Stimulated activated memory B cell treated with anti-CD40 and anti-IgM and Interleukin-4, amounts not matched to agents 10 μg/mL and 1 μg/mL and 100 μg/mL, for 72 hours (primary cell): ENCODE results near the gene ACTL6B.
"Not testable (repeated sequence)": the region's sequence is repeated elsewhere in the genome, so short reads cannot be mapped to it uniquely, and the experiment has no call there.

Experiments
- ATAC-seq: fragments of 150-1000 bp; cut with Tn5 transposase; 2 replicates; pipeline ENCODE4 v1.10.0; 2021
- H3K27ac Mint-ChIP-seq: one replicate; pipeline ENCODE4 v1.8.0; 2022; ENCODE audit warnings: mild to moderate bottlenecking, mixed read lengths
- H3K27me3 Mint-ChIP-seq: one replicate; pipeline ENCODE4 v1.8.0; 2022; ENCODE audit warnings: mixed read lengths
- H3K36me3 Mint-ChIP-seq: one replicate; pipeline ENCODE4 v1.8.0; 2022; ENCODE audit warnings: mixed read lengths
- H3K4me1 Mint-ChIP-seq: one replicate; pipeline ENCODE4 v1.8.0; 2022; ENCODE audit warnings: mixed read lengths
- H3K4me3 Mint-ChIP-seq: one replicate; pipeline ENCODE4 v1.8.0; 2022; ENCODE audit warnings: mild to moderate bottlenecking, moderate library complexity, mixed read lengths
- H3K9me3 Mint-ChIP-seq: one replicate; pipeline ENCODE4 v1.8.0; 2022; ENCODE audit warnings: mixed read lengths

The ACTL6B gene

DNA sequence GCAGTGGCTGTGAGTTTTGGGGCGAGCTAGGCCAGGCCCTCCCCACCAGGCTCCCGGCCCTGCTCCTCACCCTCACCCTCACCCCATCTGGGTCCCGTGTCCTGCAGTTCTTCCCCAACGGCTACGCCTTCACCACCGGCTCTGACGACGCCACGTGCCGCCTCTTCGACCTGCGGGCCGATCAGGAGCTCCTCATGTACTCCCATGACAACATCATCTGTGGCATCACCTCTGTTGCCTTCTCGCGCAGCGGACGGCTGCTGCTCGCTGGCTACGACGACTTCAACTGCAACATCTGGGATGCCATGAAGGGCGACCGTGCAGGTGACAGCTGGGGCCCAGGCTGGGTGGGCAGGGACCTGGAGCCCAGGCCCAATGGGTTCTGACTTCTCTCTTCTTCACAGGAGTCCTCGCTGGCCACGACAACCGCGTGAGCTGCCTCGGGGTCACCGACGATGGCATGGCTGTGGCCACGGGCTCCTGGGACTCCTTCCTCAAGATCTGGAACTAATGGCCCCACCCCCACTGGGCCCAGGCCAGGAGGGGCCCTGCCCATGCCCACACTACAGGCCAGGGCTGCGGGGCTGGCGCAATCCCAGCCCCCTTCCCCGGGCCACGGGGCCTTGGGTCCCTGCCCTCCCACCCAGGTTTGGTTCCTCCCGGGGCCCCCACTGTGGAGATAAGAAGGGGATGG lies 22.2 kb upstream of the ACTL6B start:
- Mint-ChIP-seq H3K27me3 (no peaks in the 10 kb centered on the region), H3K36me3 (peaks cover 38% of the 10 kb centered on the region), H3K27ac (peak overlapping the region; percentile 14), H3K4me1 (peaks cover 23% of the 10 kb centered on the region), H3K4me3 (no peak overlapping the region), H3K9me3 (no peaks in the 10 kb centered on the region)
- ATAC-seq: no peak

DNA sequence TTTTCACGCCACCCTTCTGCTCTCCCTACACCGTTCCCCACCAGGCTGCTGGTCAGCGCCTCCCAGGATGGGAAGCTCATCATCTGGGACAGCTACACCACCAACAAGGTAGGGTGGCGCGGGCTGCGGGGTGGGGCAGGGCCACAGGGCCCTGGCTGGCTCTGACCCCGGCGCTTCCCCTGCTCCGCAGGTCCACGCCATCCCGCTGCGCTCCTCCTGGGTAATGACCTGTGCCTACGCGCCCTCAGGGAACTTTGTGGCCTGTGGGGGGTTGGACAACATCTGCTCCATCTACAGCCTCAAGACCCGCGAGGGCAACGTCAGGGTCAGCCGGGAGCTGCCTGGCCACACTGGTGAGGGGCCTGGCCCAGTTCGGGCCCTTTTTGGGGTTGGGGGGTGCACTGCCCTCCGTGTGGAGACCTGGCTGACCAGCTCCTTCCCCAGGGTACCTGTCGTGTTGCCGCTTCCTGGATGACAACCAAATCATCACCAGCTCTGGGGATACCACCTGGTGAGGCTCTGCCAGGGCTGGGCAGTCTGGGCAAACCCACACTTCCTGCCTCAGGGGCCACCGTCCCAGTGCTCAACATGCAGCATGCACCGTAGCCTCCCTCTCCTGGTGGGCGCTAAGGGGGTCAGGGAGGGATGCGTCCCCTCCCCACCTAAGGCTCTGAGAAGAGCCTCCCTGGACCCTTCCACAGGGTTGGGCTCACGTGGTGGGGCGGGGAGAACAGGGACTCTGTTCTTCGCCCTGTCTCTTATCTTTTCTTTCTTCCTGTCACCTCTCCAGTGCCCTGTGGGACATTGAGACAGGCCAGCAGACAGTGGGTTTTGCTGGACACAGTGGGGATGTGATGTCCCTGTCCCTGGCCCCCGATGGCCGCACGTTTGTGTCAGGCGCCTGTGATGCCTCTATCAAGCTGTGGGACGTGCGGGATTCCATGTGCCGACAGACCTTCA lies 21.3 kb upstream of the ACTL6B start:
- no peaks in the 10 kb centered on the region for H3K27me3 Mint-ChIP-seq
- peak overlapping the region; percentile 58 for H3K4me3 Mint-ChIP-seq
- H3K27ac Mint-ChIP-seq: peak overlapping the region; percentile 14
- peaks cover 33% of the 10 kb centered on the region for H3K36me3 Mint-ChIP-seq
- no peaks in the 10 kb centered on the region for H3K9me3 Mint-ChIP-seq
- ATAC-seq: no peak
- H3K4me1 Mint-ChIP-seq: peaks cover 29% of the 10 kb centered on the region

DNA sequence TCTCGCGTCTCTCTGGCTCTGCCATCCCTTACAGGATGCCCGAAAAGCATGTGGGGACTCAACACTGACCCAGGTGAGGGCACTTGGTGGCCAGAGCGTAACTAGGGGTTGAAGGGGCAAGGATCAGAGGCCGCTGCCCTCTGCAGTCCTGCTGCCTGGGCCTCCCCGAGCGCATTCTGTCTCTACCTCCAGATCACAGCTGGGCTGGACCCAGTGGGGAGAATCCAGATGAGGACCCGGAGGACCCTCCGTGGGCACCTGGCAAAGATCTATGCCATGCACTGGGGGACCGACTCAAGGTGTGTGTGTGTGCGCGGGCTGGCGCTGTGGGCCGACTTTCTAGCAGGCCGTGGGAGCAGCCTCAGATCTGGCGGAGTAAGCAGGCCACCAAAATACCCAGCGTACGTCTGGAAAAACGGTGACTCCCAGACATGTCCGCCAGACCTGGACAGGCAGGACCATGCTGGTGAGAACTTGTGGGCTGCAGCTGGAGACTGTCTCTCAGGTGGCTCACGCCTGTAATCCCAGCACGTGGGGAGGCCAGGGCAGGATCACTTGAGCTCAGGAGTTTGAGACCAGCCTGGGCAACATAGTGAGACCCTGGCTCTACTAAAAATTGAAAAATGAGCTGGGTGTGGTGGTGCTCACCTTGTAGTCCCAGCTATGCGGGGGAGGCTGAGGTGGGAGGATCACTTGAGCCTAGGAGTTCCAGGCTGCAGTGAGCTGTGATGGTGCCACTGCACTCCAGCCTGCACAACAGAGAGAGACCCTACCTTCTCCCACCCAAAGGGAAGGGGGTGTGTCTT lies 20.5 kb upstream of the ACTL6B start:
- H3K27ac Mint-ChIP-seq: peak overlapping the region; percentile 71
- no peak for ATAC-seq
- peak overlapping the region; percentile 81 for H3K4me3 Mint-ChIP-seq
- peaks cover 33% of the 10 kb centered on the region for H3K36me3 Mint-ChIP-seq
- H3K9me3 Mint-ChIP-seq: no peaks in the 10 kb centered on the region
- H3K4me1 Mint-ChIP-seq: peaks cover 29% of the 10 kb centered on the region
- H3K27me3 Mint-ChIP-seq: no peaks in the 10 kb centered on the region

DNA sequence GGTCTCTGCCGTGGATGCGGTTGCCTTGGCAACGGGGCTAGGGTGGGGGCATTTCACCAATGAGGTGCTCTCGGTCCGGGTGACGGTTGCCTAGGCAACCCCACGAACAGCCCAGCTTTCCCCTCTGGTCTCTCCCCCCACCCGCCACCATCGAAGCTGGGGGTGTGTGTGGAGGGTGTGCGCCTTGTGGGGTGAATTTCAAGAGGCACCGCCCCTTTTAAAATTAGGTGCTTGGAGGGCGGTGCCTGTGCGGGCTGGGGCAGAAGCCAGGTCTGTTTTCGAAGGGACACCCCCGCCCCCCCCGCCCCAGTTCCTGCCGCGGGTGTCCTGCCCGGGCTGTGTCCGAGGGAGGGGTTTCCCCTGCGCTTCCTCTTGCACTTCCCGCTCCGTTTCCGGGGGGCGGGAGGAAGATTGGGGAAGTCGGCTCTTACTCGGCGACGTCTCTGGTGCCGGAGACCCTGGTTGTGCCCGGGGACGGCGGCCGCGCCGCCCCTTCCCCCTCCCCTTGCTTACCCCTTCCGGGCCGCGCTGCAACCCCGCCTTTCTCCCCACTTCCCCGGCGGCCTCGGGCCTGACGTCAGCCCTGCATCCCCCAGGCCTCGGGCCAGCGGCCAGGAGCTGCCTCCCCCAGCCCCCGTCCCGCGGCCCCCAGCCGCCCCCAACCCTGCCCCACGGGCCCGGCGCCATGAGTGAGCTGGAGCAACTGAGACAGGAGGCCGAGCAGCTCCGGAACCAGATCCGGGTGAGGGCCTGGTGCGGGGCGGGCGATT lies 19.5 kb upstream of the ACTL6B start:
- Mint-ChIP-seq H3K4me1 (peaks cover 29% of the 10 kb centered on the region), H3K27me3 (no peaks in the 10 kb centered on the region), H3K36me3 (peaks cover 33% of the 10 kb centered on the region), H3K4me3 (peak overlapping the region; percentile 81), H3K9me3 (no peaks in the 10 kb centered on the region), H3K27ac (peak overlapping the region; percentile 71)
- ATAC-seq: peak; percentile 61

DNA sequence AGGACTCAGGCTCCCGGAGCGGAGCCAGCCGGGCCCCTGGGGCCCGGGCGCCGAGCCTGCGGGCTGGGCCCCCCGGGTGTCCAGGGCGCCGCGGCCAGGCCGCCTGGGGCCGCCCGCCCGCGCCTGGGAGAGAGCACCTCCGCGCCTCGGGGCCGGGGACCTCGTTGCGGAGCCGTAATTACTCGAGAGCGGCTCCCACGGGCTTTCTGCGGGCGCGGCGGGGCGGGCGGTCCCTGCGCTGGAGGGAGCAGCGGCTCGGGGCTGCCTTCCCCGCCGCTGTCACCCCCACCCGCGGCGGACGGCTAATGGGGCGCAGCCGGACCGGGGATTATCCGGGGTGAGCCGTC lies 18.8 kb upstream of the ACTL6B start:
- Mint-ChIP-seq H3K27ac (peak overlapping the region; percentile 92), H3K36me3 (peaks cover 30% of the 10 kb centered on the region), H3K4me3 (peak overlapping the region; percentile 97), H3K9me3 (no peaks in the 10 kb centered on the region), H3K4me1 (peaks cover 29% of the 10 kb centered on the region), H3K27me3 (no peaks in the 10 kb centered on the region)
- no peak for ATAC-seq

DNA sequence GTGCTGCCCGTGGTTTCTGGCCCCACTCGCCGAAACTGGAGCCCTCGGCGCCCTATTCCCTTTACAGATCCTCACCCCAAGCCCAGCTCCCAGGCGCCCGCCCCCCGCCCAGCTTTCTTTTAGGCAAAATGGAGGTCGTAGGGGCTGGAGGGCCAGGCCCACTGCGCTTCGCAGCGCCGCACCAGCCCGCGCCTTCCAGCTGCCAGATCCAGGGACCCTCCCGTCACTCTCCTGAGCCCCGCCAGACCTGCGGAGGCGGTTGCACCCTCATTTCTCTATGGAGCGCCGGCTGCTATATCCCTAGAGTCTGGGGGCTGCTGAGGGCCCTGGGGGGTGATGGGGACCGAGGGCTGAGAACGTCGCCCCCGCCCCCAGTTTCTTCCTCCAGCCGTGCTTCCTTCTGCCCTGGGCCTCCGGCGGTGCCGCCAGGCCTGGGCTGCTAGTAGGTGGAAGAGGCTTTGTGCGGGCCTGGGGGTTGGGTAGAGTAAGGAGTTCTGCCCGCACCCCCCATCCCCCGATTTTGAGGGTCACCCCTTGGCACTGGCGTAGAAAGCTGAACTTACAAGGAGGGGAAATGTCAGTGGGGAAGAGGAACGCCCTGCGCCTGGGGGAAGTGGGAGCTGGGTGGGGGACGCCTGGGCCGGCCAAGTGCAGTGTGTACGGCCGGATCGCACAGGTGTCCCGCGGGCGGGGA lies 18.3 kb upstream of the ACTL6B start:
- Mint-ChIP-seq H3K4me3 (peak overlapping the region; percentile 97), H3K4me1 (peaks cover 29% of the 10 kb centered on the region), H3K9me3 (no peaks in the 10 kb centered on the region), H3K36me3 (peaks cover 27% of the 10 kb centered on the region), H3K27ac (peak overlapping the region; percentile 92), H3K27me3 (no peaks in the 10 kb centered on the region)
- ATAC-seq: no peak

DNA sequence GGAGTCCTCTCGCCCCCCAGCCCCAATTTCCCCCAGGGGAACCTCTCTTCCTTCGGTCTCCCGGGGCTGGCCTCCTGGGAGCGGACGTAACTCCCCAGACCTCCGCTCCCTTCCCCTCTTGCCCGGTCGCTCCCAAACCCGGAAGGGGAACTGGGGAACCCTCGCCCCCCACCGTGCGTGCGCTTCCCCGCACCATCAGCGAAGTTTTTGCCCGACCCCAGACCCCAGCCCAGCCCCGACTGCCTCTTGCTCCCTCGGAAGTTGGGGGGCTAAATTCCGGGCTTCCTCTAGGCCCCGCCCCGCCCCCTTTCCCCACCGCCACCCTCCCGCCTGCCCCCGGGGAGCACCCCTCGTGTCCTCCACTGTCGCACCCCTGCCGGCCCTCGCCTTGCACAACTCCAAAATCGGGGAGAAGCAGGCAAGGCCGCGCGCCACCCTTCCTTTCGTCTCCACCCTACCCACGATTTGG lies 17.7 kb upstream of the ACTL6B start:
- Mint-ChIP-seq H3K4me3 (peak overlapping the region; percentile 97), H3K36me3 (peaks cover 22% of the 10 kb centered on the region), H3K27ac (peak overlapping the region; percentile 92), H3K9me3 (no peaks in the 10 kb centered on the region), H3K4me1 (peaks cover 23% of the 10 kb centered on the region), H3K27me3 (no peaks in the 10 kb centered on the region)
- ATAC-seq: peak; percentile 1

DNA sequence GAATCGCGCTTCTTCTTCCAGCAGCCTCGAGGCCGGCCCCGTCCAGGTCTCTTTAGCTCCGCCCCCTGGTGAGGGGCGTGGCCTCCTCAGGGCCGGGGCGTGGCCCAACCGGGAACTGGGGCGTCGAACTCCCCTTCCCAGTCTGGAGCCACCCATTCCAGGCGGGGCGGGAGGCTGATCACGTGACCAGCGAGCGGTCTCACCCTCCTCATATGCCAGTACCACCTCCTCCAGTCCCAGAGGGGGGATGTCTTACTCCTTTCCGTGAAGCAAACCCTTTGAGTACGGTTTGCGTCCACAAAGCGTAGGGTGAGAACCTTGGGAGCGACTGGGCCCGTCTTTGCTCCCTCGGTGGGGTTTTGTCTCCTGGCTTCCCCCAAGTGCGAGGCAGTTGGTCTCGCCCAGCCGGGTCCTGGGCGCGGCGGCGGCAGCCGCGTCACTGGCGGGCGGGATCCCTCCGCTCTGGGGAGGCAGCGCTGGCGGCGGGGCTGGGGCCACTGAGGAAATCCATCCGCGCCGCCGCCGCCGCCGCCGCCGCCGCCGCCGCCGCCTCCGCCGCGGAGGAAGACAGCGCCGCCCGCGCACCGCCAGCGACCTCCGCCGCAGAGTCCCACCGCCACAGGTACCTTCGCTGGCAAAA lies 17.2 kb upstream of the ACTL6B start, which contains the start of gene GNB2:
Gene GNB2, plus strand, starts transcription at position 439 of the 640 bp plus-strand sequence. CDS start 2,526 bp downstream, outside the sequence.
- peaks cover 20% of the 10 kb centered on the region for H3K36me3 Mint-ChIP-seq
- no peaks in the 10 kb centered on the region for H3K27me3 Mint-ChIP-seq

DNA sequence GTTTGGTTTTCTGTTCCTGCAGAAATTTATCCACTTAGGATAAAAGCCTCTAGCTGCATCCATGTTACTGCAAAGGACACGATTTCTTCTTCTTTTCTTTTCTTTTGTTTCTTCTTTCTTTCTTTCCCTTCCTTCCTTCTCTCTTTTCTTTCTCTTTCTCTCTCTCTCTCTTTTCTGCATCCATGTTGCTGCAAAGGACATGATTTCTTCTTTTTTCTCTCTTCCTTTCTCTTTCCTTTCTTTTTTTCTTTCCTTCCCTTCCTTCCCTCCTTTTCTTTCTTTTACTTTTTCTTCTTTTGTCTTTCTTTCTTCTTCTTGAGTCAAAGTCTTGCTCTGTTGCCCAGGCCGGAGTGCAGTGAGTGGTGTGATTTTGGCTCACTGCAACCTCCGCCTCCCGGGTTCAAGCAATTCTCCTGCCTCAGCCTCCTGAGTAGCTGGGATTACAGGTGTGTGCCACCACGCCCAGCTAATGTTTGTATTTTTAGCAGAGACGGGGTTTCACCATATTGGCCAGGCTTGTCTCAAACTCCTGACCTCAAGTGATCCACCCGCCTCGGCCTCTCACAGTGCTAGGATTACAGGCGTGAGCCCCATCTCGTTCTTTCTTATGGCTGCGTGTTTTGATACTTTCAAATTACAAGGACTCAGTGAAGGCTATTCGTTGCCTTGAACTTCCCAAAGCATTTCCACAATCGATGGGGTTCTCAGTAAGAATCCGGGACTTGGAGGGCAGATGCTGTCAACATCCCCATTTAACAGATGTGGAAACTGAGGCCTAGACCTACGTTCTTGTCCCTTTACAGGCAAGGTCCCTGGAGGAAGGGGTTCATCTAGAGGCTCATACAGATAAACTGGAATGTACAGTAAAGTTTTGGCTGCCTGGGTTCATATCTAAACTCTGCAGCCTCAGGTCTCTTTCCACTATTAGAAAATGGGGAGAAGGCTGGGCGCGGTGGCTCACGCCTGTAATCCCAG lies 15.4 kb upstream of the ACTL6B start:
- H3K27me3 Mint-ChIP-seq: no peaks in the 10 kb centered on the region
- H3K4me1 Mint-ChIP-seq: peaks cover 19% of the 10 kb centered on the region
- peaks cover 2% of the 10 kb centered on the region for H3K9me3 Mint-ChIP-seq
- peaks cover 4% of the 10 kb centered on the region for H3K36me3 Mint-ChIP-seq
- ATAC-seq: no peak
- H3K27ac Mint-ChIP-seq: no peak overlapping the region
- no peak overlapping the region for H3K4me3 Mint-ChIP-seq

More for the DNA sequence above, 17.2 kb upstream of the ACTL6B start, which contains the start of gene GNB2:
- H3K9me3 Mint-ChIP-seq: no peaks in the 10 kb centered on the region
- peak; percentile 86 for ATAC-seq
- H3K4me1 Mint-ChIP-seq: peaks cover 20% of the 10 kb centered on the region
- peak within 1 kb of the TSS; percentile 92 for H3K27ac Mint-ChIP-seq
- H3K4me3 Mint-ChIP-seq: peak within 1 kb of the TSS; percentile 97

DNA sequence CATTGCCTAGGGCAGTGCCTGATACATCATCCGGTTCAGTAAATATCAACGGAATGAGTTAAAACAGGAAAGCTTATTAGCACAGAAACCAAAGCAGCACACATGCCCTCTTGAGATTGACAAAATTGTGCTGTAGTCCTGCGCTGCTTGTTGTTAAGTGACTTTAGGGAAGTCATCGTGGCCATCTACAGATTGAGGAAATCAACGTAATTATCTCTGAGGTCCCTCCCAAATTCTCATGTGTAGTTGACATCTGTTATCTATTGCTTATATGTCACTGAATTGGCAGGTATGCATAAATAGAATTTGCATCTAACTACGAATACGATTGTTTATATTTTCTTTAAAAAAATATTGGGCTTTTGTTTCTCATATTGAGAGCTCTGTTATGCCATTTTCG lies 13.8 kb upstream of the ACTL6B start:
- H3K27ac Mint-ChIP-seq: no peak overlapping the region
- no peak for ATAC-seq
- no peaks in the 10 kb centered on the region for H3K27me3 Mint-ChIP-seq
- no peaks in the 10 kb centered on the region for H3K36me3 Mint-ChIP-seq
- H3K4me1 Mint-ChIP-seq: peaks cover 14% of the 10 kb centered on the region
- peaks cover 2% of the 10 kb centered on the region for H3K9me3 Mint-ChIP-seq
- no peak overlapping the region for H3K4me3 Mint-ChIP-seq

DNA sequence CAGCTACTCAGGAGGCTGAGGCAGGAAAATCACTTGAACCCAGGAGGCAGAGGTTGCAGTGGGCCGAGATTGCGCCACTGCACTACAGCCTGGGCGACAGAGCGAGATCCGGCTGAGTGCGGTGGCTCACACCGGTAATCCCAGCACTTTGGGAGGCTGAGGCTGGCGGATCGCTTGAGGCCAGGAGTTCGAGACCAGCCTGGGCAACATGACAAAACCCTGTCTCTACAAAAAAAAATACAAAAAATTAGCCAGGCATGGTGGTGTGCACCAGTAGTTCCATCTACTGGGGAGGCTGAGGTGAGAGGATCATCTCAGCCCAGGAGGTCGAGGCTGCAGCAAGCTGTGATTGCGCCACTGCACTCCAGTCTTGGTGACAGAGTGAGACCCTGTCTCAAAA lies 12.9 kb upstream of the ACTL6B start:
- H3K36me3 Mint-ChIP-seq, H3K4me3 Mint-ChIP-seq, ATAC-seq, H3K27ac Mint-ChIP-seq, H3K9me3 Mint-ChIP-seq, H3K27me3 Mint-ChIP-seq: not testable (repeated sequence)
- peaks cover 14% of the 10 kb centered on the region for H3K4me1 Mint-ChIP-seq

DNA sequence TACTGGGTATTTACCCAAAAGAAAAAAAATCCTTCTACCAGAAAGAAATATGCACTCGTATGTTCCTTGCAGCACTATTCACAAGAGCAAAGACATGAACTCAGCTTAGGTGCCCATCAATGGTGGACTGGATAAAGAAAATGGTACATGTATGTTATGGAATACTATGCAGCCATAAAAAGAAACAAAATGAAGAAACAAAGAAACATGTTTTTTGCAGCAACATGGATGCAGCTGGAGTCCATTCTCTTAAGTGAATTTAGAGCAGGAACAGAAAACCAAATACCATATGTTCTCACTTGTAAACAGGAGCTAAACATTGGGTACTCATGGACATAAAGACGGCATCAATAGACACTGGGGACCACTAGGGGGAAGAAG lies 11.8 kb upstream of the ACTL6B start:
- Mint-ChIP-seq H3K27me3 (no peaks in the 10 kb centered on the region), H3K36me3 (no peaks in the 10 kb centered on the region), H3K4me1 (peaks cover 11% of the 10 kb centered on the region), H3K4me3 (no peak overlapping the region), H3K9me3 (peaks cover 2% of the 10 kb centered on the region), H3K27ac (no peak overlapping the region)
- ATAC-seq: no peak
